OCI-LY3 (cell line): ENCODE data around the gene PPP4R2.

Experiments used
- H2AFZ ChIP-seq: fragments of 200-600, 300-600 bp; shearing (Covaris generic); 2 replicates; pipeline ENCODE4 v1.6.0; 2014; ENCODE audit warnings: antibody characterized with exemption, low read depth, low read length
- H3K27ac ChIP-seq: fragments of 200-600, 300-600 bp; sonication (generic); 2 replicates; pipeline ENCODE4 v1.5.1; 2014; ENCODE audit warnings: mild to moderate bottlenecking, low read length, moderate library complexity, mixed read lengths
- H3K27me3 ChIP-seq: fragments of 200-600, 300-600 bp; sonication (generic); 2 replicates; pipeline ENCODE4 v1.6.1; 2014; ENCODE audit warnings: low read depth, low read length, mixed read lengths
- H3K36me3 ChIP-seq: fragments of 200-600, 300-600 bp; sonication (generic); replicated peaks from 2 replicates; pipeline ENCODE3; 2014; ENCODE audit warnings: low read depth, low read length, mixed read lengths
- H3K4me1 ChIP-seq: fragments of 300-600, 200-600 bp; sonication (generic); 2 replicates; pipeline ENCODE4 v1.6.1; 2014; ENCODE audit warnings: low read length, mixed read lengths
- H3K4me2 ChIP-seq: fragments of 200-600, 300-600 bp; sonication (generic); 2 replicates; pipeline ENCODE4 v1.6.1; 2014; ENCODE audit warnings: low read length, mixed read lengths
- H3K4me3 ChIP-seq: fragments of 300-600, 200-600 bp; sonication (generic); 2 replicates; pipeline ENCODE4 v1.5.1; 2014; ENCODE audit warnings: antibody characterized with exemption, mild to moderate bottlenecking, low read length, moderate library complexity
- H3K79me2 ChIP-seq: fragments of 300-600, 200-600 bp; shearing (Covaris generic); 2 replicates; pipeline ENCODE4 v1.6.1; 2014; ENCODE audit warnings: mild to moderate bottlenecking, low read length, mixed read lengths
- H3K9ac ChIP-seq: fragments of 300-600, 200-600 bp; shearing (Covaris generic); 2 replicates; pipeline ENCODE4 v1.6.0; 2014; ENCODE audit warnings: mild to moderate bottlenecking, low read length, moderate library complexity
- H3K9me3 ChIP-seq: fragments of 200-600, 300-600 bp; shearing (Covaris generic); 2 replicates; pipeline ENCODE4 v1.6.1; 2014; ENCODE audit warnings: low read length, mixed read lengths; ENCODE audit not compliant: insufficient read depth
- H4K20me1 ChIP-seq: fragments of 200-600, 300-600 bp; sonication (generic); 2 replicates; pipeline ENCODE4 v1.6.1; 2016; ENCODE audit warnings: low read length, mixed read lengths; ENCODE audit not compliant: insufficient read depth
- EZH2phosphoT487 ChIP-seq: fragments of 200-600 bp; shearing (Covaris generic); IDR thresholded peaks from 2 replicates; pipeline ENCODE4 v1.6.1; 2018; ENCODE audit warnings: antibody characterized with exemption, mixed run types, low read depth
- TF ChIP-seq, protein P1 (sequence below): fragments of 200-600, 300-600 bp; sonication (generic); IDR thresholded peaks from 2 replicates; pipeline ENCODE4 v1.5.1; 2014; ENCODE audit warnings: antibody characterized with exemption, low read length, low read depth

The PPP4R2 gene

DNA sequence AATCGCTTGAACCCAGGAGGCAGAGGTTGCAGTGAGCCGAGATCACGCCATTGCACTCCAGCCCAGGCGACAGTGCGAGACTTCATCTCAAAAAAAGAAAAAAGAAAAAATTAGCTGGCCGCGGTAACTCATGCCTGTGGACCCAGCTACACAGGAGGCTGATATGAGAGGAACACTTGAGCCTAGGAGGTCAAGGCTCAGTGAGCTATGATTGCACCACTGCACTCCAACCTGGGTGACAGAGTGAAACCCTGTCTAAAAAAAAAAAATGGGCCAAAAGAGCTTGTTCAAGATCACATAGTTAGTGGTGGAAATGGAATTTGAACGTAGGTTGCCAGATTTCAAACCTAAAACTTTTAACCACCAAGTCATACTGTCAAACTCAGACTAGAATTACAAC, 46.2 kb upstream of the PPP4R2 start:
- Histone ChIP-seq H3K36me3 (no peaks in the 10 kb centered on the region), H3K9ac (no peak overlapping the region), H3K4me2 (no peak overlapping the region), H3K4me3 (no peak overlapping the region), H3K4me1 (no peaks in the 10 kb centered on the region), H2AFZ (no peak overlapping the region), H3K27me3 (peaks cover 7% of the 10 kb centered on the region; the same call in 1 of the 2 replicates), H4K20me1 (no peaks in the 10 kb centered on the region), H3K79me2 (no peaks in the 10 kb centered on the region), H3K9me3 (no peaks in the 10 kb centered on the region), H3K27ac (no peak overlapping the region)
- TF ChIP-seq, protein P1, sequence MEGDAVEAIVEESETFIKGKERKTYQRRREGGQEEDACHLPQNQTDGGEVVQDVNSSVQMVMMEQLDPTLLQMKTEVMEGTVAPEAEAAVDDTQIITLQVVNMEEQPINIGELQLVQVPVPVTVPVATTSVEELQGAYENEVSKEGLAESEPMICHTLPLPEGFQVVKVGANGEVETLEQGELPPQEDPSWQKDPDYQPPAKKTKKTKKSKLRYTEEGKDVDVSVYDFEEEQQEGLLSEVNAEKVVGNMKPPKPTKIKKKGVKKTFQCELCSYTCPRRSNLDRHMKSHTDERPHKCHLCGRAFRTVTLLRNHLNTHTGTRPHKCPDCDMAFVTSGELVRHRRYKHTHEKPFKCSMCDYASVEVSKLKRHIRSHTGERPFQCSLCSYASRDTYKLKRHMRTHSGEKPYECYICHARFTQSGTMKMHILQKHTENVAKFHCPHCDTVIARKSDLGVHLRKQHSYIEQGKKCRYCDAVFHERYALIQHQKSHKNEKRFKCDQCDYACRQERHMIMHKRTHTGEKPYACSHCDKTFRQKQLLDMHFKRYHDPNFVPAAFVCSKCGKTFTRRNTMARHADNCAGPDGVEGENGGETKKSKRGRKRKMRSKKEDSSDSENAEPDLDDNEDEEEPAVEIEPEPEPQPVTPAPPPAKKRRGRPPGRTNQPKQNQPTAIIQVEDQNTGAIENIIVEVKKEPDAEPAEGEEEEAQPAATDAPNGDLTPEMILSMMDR, result no peak
- TF ChIP-seq EZH2phosphoT487, result no peak

DNA sequence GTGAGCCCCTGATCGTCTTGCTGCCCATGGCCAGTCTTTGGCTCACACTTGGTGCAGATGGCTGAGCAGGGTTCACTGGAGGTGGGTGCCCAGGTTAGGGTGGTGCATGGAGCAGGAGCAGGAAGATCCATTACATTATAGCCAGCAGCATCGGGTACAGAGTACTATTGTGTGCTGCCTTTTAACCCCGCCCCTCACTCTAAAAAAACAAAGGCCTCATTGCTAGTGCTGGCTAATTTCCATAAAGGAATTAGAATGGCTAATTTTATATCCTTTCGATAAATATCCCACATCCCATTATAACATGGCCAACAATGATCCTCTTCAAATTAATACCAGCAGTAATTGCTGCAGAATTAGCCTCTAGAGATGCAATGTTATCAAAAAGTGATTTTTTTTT, 45.8 kb upstream of the PPP4R2 start:
- Histone ChIP-seq H3K4me2 (no peak overlapping the region), H3K9me3 (no peaks in the 10 kb centered on the region), H3K9ac (no peak overlapping the region), H3K4me1 (no peaks in the 10 kb centered on the region), H2AFZ (no peak overlapping the region), H3K79me2 (no peaks in the 10 kb centered on the region), H3K4me3 (no peak overlapping the region), H3K27ac (no peak overlapping the region), H3K27me3 (peaks cover 7% of the 10 kb centered on the region; the same call in 1 of the 2 replicates), H4K20me1 (no peaks in the 10 kb centered on the region), H3K36me3 (no peaks in the 10 kb centered on the region)
- no peak for TF ChIP-seq EZH2phosphoT487
- TF ChIP-seq, protein P1, result no peak

DNA sequence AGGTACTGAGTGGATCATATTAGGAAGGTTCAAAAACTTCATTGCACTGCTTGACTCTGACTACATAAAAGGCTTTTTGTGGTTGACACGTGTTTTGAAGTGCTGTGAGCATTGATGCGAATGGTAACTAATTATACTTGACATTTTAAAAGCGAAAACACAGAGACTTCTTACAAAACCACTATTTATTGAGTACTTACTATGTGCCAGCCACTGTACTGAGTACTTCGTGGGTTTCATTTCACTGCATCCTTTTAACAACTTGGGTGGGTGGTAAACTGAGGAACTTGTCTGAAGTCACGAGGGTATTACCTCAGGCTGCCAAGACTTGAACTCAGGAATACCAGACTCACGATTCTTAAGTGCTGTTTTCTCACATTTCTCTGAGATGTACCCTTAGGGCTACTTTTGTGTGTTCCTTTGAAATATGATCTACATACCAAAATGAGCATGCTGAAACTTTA, 45.3 kb upstream of the PPP4R2 start:
- Histone ChIP-seq H2AFZ (no peak overlapping the region), H3K9ac (no peak overlapping the region), H4K20me1 (no peaks in the 10 kb centered on the region), H3K36me3 (no peaks in the 10 kb centered on the region), H3K4me1 (no peaks in the 10 kb centered on the region; the same call in 1 of the 2 replicates), H3K4me3 (no peak overlapping the region), H3K27ac (no peak overlapping the region), H3K4me2 (no peak overlapping the region), H3K9me3 (no peaks in the 10 kb centered on the region), H3K79me2 (no peaks in the 10 kb centered on the region), H3K27me3 (peaks cover 7% of the 10 kb centered on the region; the same call in 1 of the 2 replicates)
- TF ChIP-seq EZH2phosphoT487, result no peak
- TF ChIP-seq, protein P1, result no peak

DNA sequence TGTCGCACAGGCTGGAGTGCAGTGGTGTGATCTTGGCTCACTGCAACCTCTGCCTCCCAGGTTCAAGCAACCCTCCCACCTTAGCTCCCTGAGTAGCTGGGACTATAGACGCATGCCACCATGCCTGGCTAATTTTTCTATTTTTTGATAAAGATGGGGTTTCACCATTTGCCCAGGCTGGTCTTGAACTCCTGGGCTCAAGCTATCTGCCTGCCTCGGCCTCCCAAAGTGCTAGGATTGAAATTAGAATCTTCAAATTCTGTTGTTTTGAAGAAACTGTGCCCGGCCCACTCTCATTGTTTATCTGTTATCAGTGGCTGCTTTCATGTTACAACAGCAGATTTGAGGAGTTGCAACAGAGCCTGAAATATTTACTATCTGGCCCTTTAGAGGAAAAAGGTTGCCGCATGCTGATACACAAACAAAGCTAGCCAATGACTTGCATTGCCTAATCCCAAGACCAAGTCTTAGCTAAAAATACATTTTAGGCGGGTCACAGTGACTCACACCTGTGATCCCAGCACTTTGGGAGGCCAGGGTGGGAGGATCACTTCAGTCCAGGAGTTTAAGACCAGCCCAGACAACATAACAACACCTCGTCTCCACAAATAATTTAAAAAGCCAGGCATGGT, 43.2 kb upstream of the PPP4R2 start:
- peaks cover 7% of the 10 kb centered on the region; the same call in 1 of the 2 replicates for H3K27me3 ChIP-seq
- H3K4me2 ChIP-seq, result no peak overlapping the region
- H4K20me1 ChIP-seq, result no peaks in the 10 kb centered on the region
- no peak overlapping the region for H3K27ac ChIP-seq
- H2AFZ ChIP-seq, result no peak overlapping the region
- no peaks in the 10 kb centered on the region for H3K79me2 ChIP-seq
- H3K9me3 ChIP-seq, result no peaks in the 10 kb centered on the region
- H3K4me3 ChIP-seq, result no peak overlapping the region
- peaks cover 7% of the 10 kb centered on the region for H3K4me1 ChIP-seq
- no peak overlapping the region for H3K9ac ChIP-seq
- TF ChIP-seq, protein P1, result no peak
- TF ChIP-seq EZH2phosphoT487, result no peak
- no peaks in the 10 kb centered on the region for H3K36me3 ChIP-seq
